IPS-20b (cell line): ENCODE data around the gene COQ10A.

Source experiments
- H3K27ac ChIP-seq: one replicate; pipeline ENCODE4 v1.5.1; 2013; ENCODE audit warnings: low read length
- H3K27me3 ChIP-seq: 2 replicates; pipeline ENCODE4 v1.6.1; 2013; ENCODE audit warnings: mild to moderate bottlenecking, low read length, inconsistent platforms; ENCODE audit not compliant: insufficient read depth
- H3K36me3 ChIP-seq: 2 replicates; pipeline ENCODE4 v1.6.1; 2013; ENCODE audit warnings: low read depth, mild to moderate bottlenecking, inconsistent platforms, low read length, moderate library complexity; ENCODE audit not compliant: insufficient read depth
- H3K4me1 ChIP-seq: 2 replicates; pipeline ENCODE4 v1.6.1; 2013; ENCODE audit warnings: mild to moderate bottlenecking, control low read depth, inconsistent platforms, low read length, moderate library complexity; ENCODE audit not compliant: insufficient read depth
- H3K4me3 ChIP-seq: 2 replicates; pipeline ENCODE4 v1.5.1; 2013; ENCODE audit warnings: mild to moderate bottlenecking, low read length, inconsistent platforms
- H3K9ac ChIP-seq: 2 replicates; pipeline ENCODE4 v1.6.1; 2013; ENCODE audit warnings: low read depth, mild to moderate bottlenecking, inconsistent platforms, low read length, moderate library complexity
- H3K9me3 ChIP-seq: 2 replicates; pipeline ENCODE4 v1.6.1; 2013; ENCODE audit warnings: mild to moderate bottlenecking, low read depth, low read length, inconsistent platforms; ENCODE audit not compliant: insufficient read depth

The COQ10A gene

GRCh38 chr12:56247923-56248322 is 18.8 kb upstream of the COQ10A start:
- no peak overlapping the region for H3K9ac ChIP-seq
- H3K36me3 ChIP-seq: peaks cover 82% of the 10 kb centered on the region
- H3K27ac ChIP-seq: no peak overlapping the region
- H3K4me3 ChIP-seq: no peak overlapping the region
- H3K9me3 ChIP-seq: no peaks in the 10 kb centered on the region
- no peaks in the 10 kb centered on the region for H3K27me3 ChIP-seq
- no peaks in the 10 kb centered on the region for H3K4me1 ChIP-seq

- Histone ChIP-seq H3K36me3 (peaks cover 82% of the 10 kb centered on the region), H3K4me3 (no peak overlapping the region), H3K27me3 (no peaks in the 10 kb centered on the region), H3K9me3 (no peaks in the 10 kb centered on the region), H3K27ac (no peak overlapping the region), H3K9ac (no peak overlapping the region), H3K4me1 (no peaks in the 10 kb centered on the region)
Observed at GRCh38 chr12:56248711-56249110, 18.0 kb upstream of the COQ10A start.

- H3K9ac ChIP-seq: no peak overlapping the region
- H3K4me3 ChIP-seq: no peak overlapping the region
- H3K4me1 ChIP-seq: peaks cover 13% of the 10 kb centered on the region
- H3K27ac ChIP-seq: no peak overlapping the region
- no peaks in the 10 kb centered on the region for H3K9me3 ChIP-seq
- H3K27me3 ChIP-seq: no peaks in the 10 kb centered on the region
- peaks cover 72% of the 10 kb centered on the region for H3K36me3 ChIP-seq
Observed at GRCh38 chr12:56252649-56253048, 14.1 kb upstream of the COQ10A start.

GRCh38 chr12:56253091-56253490 is 13.7 kb upstream of the COQ10A start:
- H3K9ac ChIP-seq: no peak overlapping the region
- no peaks in the 10 kb centered on the region for H3K9me3 ChIP-seq
- H3K4me3 ChIP-seq: no peak overlapping the region
- H3K36me3 ChIP-seq: peaks cover 67% of the 10 kb centered on the region
- no peak overlapping the region for H3K27ac ChIP-seq
- no peaks in the 10 kb centered on the region for H3K27me3 ChIP-seq
- peaks cover 13% of the 10 kb centered on the region for H3K4me1 ChIP-seq

GRCh38 chr12:56255671-56256070 is 11.1 kb upstream of the COQ10A start:
- Histone ChIP-seq H3K9ac (no peak overlapping the region), H3K4me3 (no peak overlapping the region), H3K36me3 (peaks cover 49% of the 10 kb centered on the region), H3K27me3 (no peaks in the 10 kb centered on the region), H3K4me1 (peaks cover 16% of the 10 kb centered on the region), H3K27ac (no peak overlapping the region), H3K9me3 (no peaks in the 10 kb centered on the region)

GRCh38 chr12:56256326-56256960 is 10.3 kb upstream of the COQ10A start:
- peaks cover 45% of the 10 kb centered on the region for H3K36me3 ChIP-seq
- H3K4me1 ChIP-seq: peaks cover 16% of the 10 kb centered on the region
- H3K27me3 ChIP-seq: no peaks in the 10 kb centered on the region
- 0 out of 2 replicates have a peak overlapping the region, but pooled peaks have one; percentile 79 for H3K9ac ChIP-seq
- H3K9me3 ChIP-seq: no peaks in the 10 kb centered on the region
- peak overlapping the region; percentile 95 for H3K4me3 ChIP-seq
- H3K27ac ChIP-seq: no peak overlapping the region

- Histone ChIP-seq H3K4me1 (peaks cover 16% of the 10 kb centered on the region), H3K9me3 (no peaks in the 10 kb centered on the region), H3K27ac (no peak overlapping the region), H3K27me3 (no peaks in the 10 kb centered on the region), H3K9ac (peak overlapping the region; percentile 79; the same call in 1 of the 2 replicates), H3K36me3 (peaks cover 39% of the 10 kb centered on the region), H3K4me3 (peak overlapping the region; percentile 95)
Observed at GRCh38 chr12:56257071-56257470, 9.7 kb upstream of the COQ10A start.

- Histone ChIP-seq H3K27ac (peak overlapping the region; percentile 27), H3K9ac (peak overlapping the region; percentile 79; the same call in 1 of the 2 replicates), H3K4me1 (peaks cover 16% of the 10 kb centered on the region), H3K4me3 (peak overlapping the region; percentile 95), H3K27me3 (no peaks in the 10 kb centered on the region), H3K36me3 (peaks cover 34% of the 10 kb centered on the region), H3K9me3 (no peaks in the 10 kb centered on the region)
Observed at GRCh38 chr12:56257491-56258067, 9.2 kb upstream of the COQ10A start.

- Histone ChIP-seq H3K27ac (peak within 1 kb of the TSS; percentile 27), H3K4me1 (peaks cover 16% of the 10 kb centered on the region), H3K27me3 (no peaks in the 10 kb centered on the region), H3K9me3 (no peaks in the 10 kb centered on the region), H3K36me3 (peaks cover 27% of the 10 kb centered on the region), H3K4me3 (peak within 1 kb of the TSS; percentile 95), H3K9ac (peak within 1 kb of the TSS; percentile 79)
Observed at GRCh38 chr12:56258068-56258819, 8.5 kb upstream of the COQ10A start, which contains the start of gene ANKRD52. ANKRD52 (minus strand) TSS chr12:56258384; CDS start chr12:56258269, 115 bp downstream.

- H3K4me1 ChIP-seq: peaks cover 16% of the 10 kb centered on the region
Observed at GRCh38 chr12:56258820-56259183, 7.9 kb upstream of the COQ10A start.

GRCh38 chr12:56260380-56260779 is 6.4 kb upstream of the COQ10A start:
- no peaks in the 10 kb centered on the region for H3K27me3 ChIP-seq
- no peaks in the 10 kb centered on the region for H3K9me3 ChIP-seq
- no peak overlapping the region for H3K9ac ChIP-seq
- H3K4me3 ChIP-seq: no peak overlapping the region
- peaks cover 16% of the 10 kb centered on the region for H3K4me1 ChIP-seq
- peaks cover 8% of the 10 kb centered on the region for H3K36me3 ChIP-seq
- no peak overlapping the region for H3K27ac ChIP-seq

More at GRCh38 chr12:56258820-56259183, 7.9 kb upstream of the COQ10A start:
- peaks cover 22% of the 10 kb centered on the region for H3K36me3 ChIP-seq
- H3K9me3 ChIP-seq: no peaks in the 10 kb centered on the region
- H3K27ac ChIP-seq: no peak overlapping the region
- peak overlapping the region; percentile 95 for H3K4me3 ChIP-seq
- H3K9ac ChIP-seq: peak overlapping the region; percentile 79
- H3K27me3 ChIP-seq: no peaks in the 10 kb centered on the region
